ENCODE results near the gene DIPK1A.

The DIPK1A gene

GRCh38 chr1:92808381-92808780 lies 152.9 kb downstream of the DIPK1A start (continued):
- TF ChIP-seq ZNF169 (tag by site-specific recombination; IDR thresholded peaks at IDR 0.05) = no peak
- TF ChIP-seq ZNF529 (tag by site-specific recombination; IDR thresholded peaks at IDR 0.05; ENCODE audit: insufficient replicate concordance) = no peak
- TF ChIP-seq ZEB2 (tag by site-specific recombination; IDR thresholded peaks at IDR 0.05) = no peak
- TF ChIP-seq ZNF610 (tag by site-specific recombination; IDR thresholded peaks at IDR 0.05; ENCODE audit: borderline replicate concordance) = no peak
- TF ChIP-seq ZNF404 (tag by site-specific recombination; IDR thresholded peaks at IDR 0.05) = no peak
- TF ChIP-seq ZNF416 (tag by site-specific recombination; IDR thresholded peaks at IDR 0.05) = no peak

- Histone ChIP-seq H3K27ac (ENCODE audit: extremely low read depth, low read depth, low read length) (no peak overlapping the region), H3K9me3 (ENCODE audit: control insufficient read depth, insufficient read depth, low read depth, low read length) (no peaks in the 10 kb centered on the region), H3K4me3 (ENCODE audit: low read depth, low read length) (no peak overlapping the region), H3K4me1 (ENCODE audit: control insufficient read depth, insufficient read depth, low read length) (no peaks in the 10 kb centered on the region), H3K36me3 (ENCODE audit: control insufficient read depth in 2 of 2, insufficient read depth in 1 of 2, low read length in 2 of 2) (no peaks in the 10 kb centered on the region)
- POLR2A ChIA-PET = interaction anchor here (1.1 kb wide), 2 partner anchors 21 to 26 kb away, joined by 8 to 16 read pairs; partner anchors contain the start of genes EVI5 and RPL5
- CTCF ChIA-PET = interaction anchor here (1.0 to 2.0 kb wide), 5 partner anchors 12 to 56 kb away, joined by 3 to 11 read pairs (median 6); partner anchors contain the start of gene RPL5
- TF ChIP-seq ZNF335 (tag by site-specific recombination; conservative IDR thresholded peaks at IDR 0.05) (0 out of 2 replicates have a peak, but pooled peaks have one; percentile 8), ZNF624 (tag by site-specific recombination; IDR thresholded peaks at IDR 0.05) (no peak)
Measured at GRCh38 chr1:92805216-92805615, 156.0 kb downstream of the DIPK1A start.

- Histone ChIP-seq H3K9me3 (ENCODE audit: control insufficient read depth, insufficient read depth, low read depth, low read length) (no peaks in the 10 kb centered on the region), H3K36me3 (ENCODE audit: control insufficient read depth in 2 of 2, insufficient read depth in 1 of 2, low read length in 2 of 2) (no peaks in the 10 kb centered on the region), H3K4me3 (ENCODE audit: low read depth, low read length) (no peak overlapping the region), H3K27ac (ENCODE audit: extremely low read depth, low read depth, low read length) (no peak overlapping the region), H3K4me1 (ENCODE audit: control insufficient read depth, insufficient read depth, low read length) (no peaks in the 10 kb centered on the region)
- POLR2A ChIA-PET = interaction anchor here (0.7 to 1.1 kb wide), 4 partner anchors 20 to 507 kb away, joined by 3 to 16 read pairs (median 6); partner anchors contain the start of genes EVI5 and RPL5
- CTCF ChIA-PET = interaction anchor here (1.0 to 2.0 kb wide), 5 partner anchors 12 to 56 kb away, joined by 3 to 11 read pairs (median 6); partner anchors contain the start of gene RPL5
- TF ChIP-seq KLF17 (tag by site-specific recombination; IDR thresholded peaks at IDR 0.05) = no peak
- TF ChIP-seq SALL2 (tag by site-specific recombination; IDR thresholded peaks at IDR 0.05; ENCODE audit: borderline replicate concordance) = no peak
- no peak for TF ChIP-seq ZFP69B (tag by site-specific recombination; IDR thresholded peaks at IDR 0.05)
- no peak for TF ChIP-seq ZNF677 (tag by site-specific recombination; IDR thresholded peaks at IDR 0.05)
- no peak for TF ChIP-seq ZNF175 (tag by site-specific recombination; IDR thresholded peaks at IDR 0.05)
- 0 out of 2 replicates have a peak, but pooled peaks have one; percentile 21 for TF ChIP-seq ZNF335 (tag by site-specific recombination; conservative IDR thresholded peaks at IDR 0.05)
- TF ChIP-seq KLF10 (tag by site-specific recombination; IDR thresholded peaks at IDR 0.05) = peak; percentile 53
- no peak for TF ChIP-seq ZNF423 (tag by site-specific recombination; IDR thresholded peaks at IDR 0.05)
- TF ChIP-seq ZNF610 (tag by site-specific recombination; IDR thresholded peaks at IDR 0.05; ENCODE audit: borderline replicate concordance) = no peak
- TF ChIP-seq TSHZ1 (tag by site-specific recombination; IDR thresholded peaks at IDR 0.05; ENCODE audit: borderline replicate concordance) = peak; percentile 24; the same call in 1 of the 2 replicates
- TF ChIP-seq ZSCAN23 (tag by site-specific recombination; IDR thresholded peaks at IDR 0.05) = no peak
- no peak for TF ChIP-seq ZNF274 (IDR thresholded peaks at IDR 0.05; ENCODE audit: low read length)
- TF ChIP-seq ZNF274 (tag by site-specific recombination; IDR thresholded peaks at IDR 0.05; ENCODE audit: borderline replicate concordance) = no peak
- TF ChIP-seq ZNF239 (tag by site-specific recombination; IDR thresholded peaks at IDR 0.05) = no peak
- no peak for TF ChIP-seq ZNF48 (tag by site-specific recombination; IDR thresholded peaks at IDR 0.05)
- TF ChIP-seq ZNF600 (tag by site-specific recombination; IDR thresholded peaks at IDR 0.05) = no peak
- TF ChIP-seq SCRT1 (tag by site-specific recombination; IDR thresholded peaks at IDR 0.05; ENCODE audit: borderline replicate concordance) = no peak
- no peak for TF ChIP-seq RBAK (tag by site-specific recombination; IDR thresholded peaks at IDR 0.05)
- TF ChIP-seq ZNF488 (tag by site-specific recombination; IDR thresholded peaks at IDR 0.05) = no peak
- TF ChIP-seq ZBTB17 (tag by site-specific recombination; IDR thresholded peaks at IDR 0.05) = peak; percentile 75
- TF ChIP-seq ZNF362 (tag by site-specific recombination; IDR thresholded peaks at IDR 0.05) = no peak
- TF ChIP-seq ZBTB20 (tag by site-specific recombination; IDR thresholded peaks at IDR 0.05) = no peak
Measured at GRCh38 chr1:92804721-92805201, 156.5 kb downstream of the DIPK1A start.

All from HEK293 (cell line).